CD1c-positive myeloid dendritic cell (primary cell): Measurements from ENCODE around the gene AFG1L.
A peak's percentile ranks its signal among the peaks of the same experiment; 100 is the strongest.
"Not testable (repeated sequence)": the region's sequence is repeated elsewhere in the genome, so short reads cannot be mapped to it uniquely, and the experiment has no call there.

Source experiments
- DNase-seq: peaks from one replicate; pipeline ENCODE4 v3.0.0-alpha.2; 2016; ENCODE audit errors: extremely low spot score

Gene AFG1L

GRCh38 chr6:108294727-108295625 is at the start of gene AFG1L:
AFG1L (plus strand) TSS chr6:108295054; CDS start chr6:108295080, 26 bp downstream.
- peak; percentile 94 for DNase-seq

GRCh38 chr6:108245095-108245494 is 49.8 kb upstream of the AFG1L start:
- not testable (repeated sequence) for DNase-seq

GRCh38 chr6:108247965-108248536 is 46.8 kb upstream of the AFG1L start:
- DNase-seq, result no peak

GRCh38 chr6:108250240-108250866 is 44.5 kb upstream of the AFG1L start:
- DNase-seq, result no peak

- DNase-seq, result no peak
These were observed 43.6 kb upstream of the AFG1L start for GRCh38 chr6:108251252-108251651.

GRCh38 chr6:108252055-108252454 is 42.8 kb upstream of the AFG1L start:
- no peak for DNase-seq

GRCh38 chr6:108253241-108253640 is 41.6 kb upstream of the AFG1L start:
- no peak for DNase-seq

- DNase-seq, result peak; percentile 13
These were observed 40.1 kb upstream of the AFG1L start for GRCh38 chr6:108254433-108255410.

GRCh38 chr6:108260126-108260808 is 34.6 kb upstream of the AFG1L start:
- DNase-seq, result peak; percentile 39

- DNase-seq, result peak; percentile 96
These were observed 33.9 kb upstream of the AFG1L start, which contains the start of gene SNX3 for GRCh38 chr6:108260809-108261569. SNX3 (minus strand) TSS chr6:108261040; CDS start chr6:108260921, 119 bp downstream.

GRCh38 chr6:108263371-108263770 is 31.5 kb upstream of the AFG1L start:
- no peak for DNase-seq

- no peak for DNase-seq
These were observed 26.0 kb upstream of the AFG1L start for GRCh38 chr6:108268845-108269244.

GRCh38 chr6:108269955-108270354 is 24.9 kb upstream of the AFG1L start:
- not testable (repeated sequence) for DNase-seq

- no peak for DNase-seq
These were observed 20.3 kb upstream of the AFG1L start for GRCh38 chr6:108274546-108274945.

- DNase-seq, result no peak
These were observed 18.9 kb upstream of the AFG1L start for GRCh38 chr6:108275976-108276375.

- DNase-seq, result no peak
These were observed 17.6 kb upstream of the AFG1L start for GRCh38 chr6:108277295-108277694.

GRCh38 chr6:108277831-108278230 is 17.0 kb upstream of the AFG1L start:
- no peak for DNase-seq

- DNase-seq, result no peak
These were observed 9.5 kb upstream of the AFG1L start for GRCh38 chr6:108285381-108285780.

- DNase-seq, result no peak
These were observed 8.5 kb upstream of the AFG1L start for GRCh38 chr6:108286366-108286765.

- no peak for DNase-seq
These were observed 7.5 kb upstream of the AFG1L start for GRCh38 chr6:108287373-108287772.
